T-helper 17 cell (primary cell): ENCODE results near the gene TMED5. TPM values are rescaled to one million over a fixed set of nuclear protein-coding genes. Genes with fewer than 3 reads are reported as not detected.

Experiments
- ATAC-seq: fragments of 150-1000 bp; cut with Tn5 transposase; 2 replicates; pipeline ENCODE4 v1.10.0; 2021; ENCODE audit warnings: mild to moderate bottlenecking, moderate library complexity
- DNase-seq, 3 donors: peaks; one replicate each; pipeline versions ENCODE4 v3.0.0 to v3.0.0-alpha.2; 2020 to 2021
- H3K9me3 ChIP-seq: one replicate; pipeline ENCODE4 v1.7.0; 2013; ENCODE audit warnings: low read length, mild to moderate bottlenecking; ENCODE audit not compliant: control insufficient read depth, poor library complexity, severe bottlenecking
- H3K27ac Mint-ChIP-seq: one replicate; pipeline ENCODE4 v1.8.0; 2022; ENCODE audit warnings: mild to moderate bottlenecking, moderate library complexity, mixed read lengths
- H3K27me3 Mint-ChIP-seq: one replicate; pipeline ENCODE4 v1.8.0; 2022; ENCODE audit warnings: mixed read lengths
- H3K36me3 Mint-ChIP-seq: one replicate; pipeline ENCODE4 v1.8.0; 2022; ENCODE audit warnings: low read depth, mixed read lengths
- H3K4me1 Mint-ChIP-seq: one replicate; pipeline ENCODE4 v1.8.0; 2022; ENCODE audit warnings: mild to moderate bottlenecking, mixed read lengths
- H3K4me3 Mint-ChIP-seq: one replicate; pipeline ENCODE4 v1.8.0; 2022; ENCODE audit warnings: mild to moderate bottlenecking, moderate library complexity, mixed read lengths
- total RNA-seq, 4 donors: library from RNA in 2 of 4; stranded (reverse) in 2 of 4; gene quantifications; one replicate each; pipeline ENCODE4 v1.2.3 and lab custom pipeline; 2022 to 2026

TMED5 gene
- total RNA-seq, 2 donors from 2014 or later, result 47.6 to 55.1 TPM

DNA sequence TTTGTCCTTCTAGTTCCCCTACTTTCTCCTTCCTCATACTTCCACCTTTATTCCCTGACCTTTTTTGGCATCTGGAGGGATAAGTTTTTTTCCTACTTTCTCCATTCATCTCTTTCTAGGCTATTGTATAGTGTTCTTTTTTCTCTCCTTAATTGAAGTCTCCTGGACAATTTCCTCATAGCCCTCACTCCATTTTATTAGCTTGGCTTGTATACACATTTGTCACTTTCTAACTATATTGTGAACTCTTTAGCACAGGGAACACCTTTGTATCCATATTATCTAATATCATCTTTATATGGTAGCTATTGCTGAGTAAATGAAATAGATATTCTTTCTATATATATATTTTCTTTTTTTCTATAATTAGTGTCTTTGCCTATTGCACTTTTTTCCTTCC lies 47.6 kb downstream of the TMED5 start:
- ATAC-seq (no peak), DNase-seq (no peak)
- no peaks in the 10 kb centered on the region for H3K4me1 Mint-ChIP-seq
- H3K27me3 Mint-ChIP-seq, result no peaks in the 10 kb centered on the region
- H3K4me3 Mint-ChIP-seq, result no peak overlapping the region
- H3K9me3 ChIP-seq, result no peaks in the 10 kb centered on the region
- H3K27ac Mint-ChIP-seq, result no peak overlapping the region
- peaks cover 3% of the 10 kb centered on the region for H3K36me3 Mint-ChIP-seq

DNA sequence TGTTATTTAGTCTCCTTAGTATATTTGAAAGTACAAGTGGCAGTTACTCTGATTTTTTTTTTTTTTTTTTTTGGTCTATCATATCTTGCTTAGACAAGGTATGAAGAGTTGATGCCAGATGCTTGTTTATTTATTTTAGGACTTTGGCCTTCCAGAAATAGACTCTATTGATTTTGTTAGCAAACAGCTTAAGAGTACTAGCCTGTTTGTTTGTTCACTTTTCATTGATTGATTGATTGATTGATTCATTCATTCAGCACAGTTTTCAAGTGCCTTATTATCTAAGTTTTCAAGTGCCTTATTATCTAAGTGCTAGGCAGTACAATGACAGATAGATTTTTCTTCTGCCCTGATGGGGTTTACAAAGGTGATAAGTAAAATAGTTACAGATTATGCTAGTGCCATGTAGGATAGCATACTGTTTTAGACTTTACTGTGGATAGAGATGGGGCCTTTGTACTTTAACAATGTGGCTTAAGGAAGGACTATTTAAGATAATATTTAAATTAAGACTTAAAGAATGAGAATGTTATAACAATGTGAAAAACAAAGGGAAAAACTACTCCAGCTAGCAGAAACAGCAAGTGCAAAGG lies 50.6 kb downstream of the TMED5 start:
- H3K9me3 ChIP-seq, result no peaks in the 10 kb centered on the region
- Mint-ChIP-seq H3K27ac (no peak overlapping the region), H3K4me1 (peaks cover under 1% of the 10 kb centered on the region), H3K27me3 (no peaks in the 10 kb centered on the region), H3K4me3 (no peak overlapping the region), H3K36me3 (no peaks in the 10 kb centered on the region)
- ATAC-seq, result no peak
- DNase-seq, result no peak

DNA sequence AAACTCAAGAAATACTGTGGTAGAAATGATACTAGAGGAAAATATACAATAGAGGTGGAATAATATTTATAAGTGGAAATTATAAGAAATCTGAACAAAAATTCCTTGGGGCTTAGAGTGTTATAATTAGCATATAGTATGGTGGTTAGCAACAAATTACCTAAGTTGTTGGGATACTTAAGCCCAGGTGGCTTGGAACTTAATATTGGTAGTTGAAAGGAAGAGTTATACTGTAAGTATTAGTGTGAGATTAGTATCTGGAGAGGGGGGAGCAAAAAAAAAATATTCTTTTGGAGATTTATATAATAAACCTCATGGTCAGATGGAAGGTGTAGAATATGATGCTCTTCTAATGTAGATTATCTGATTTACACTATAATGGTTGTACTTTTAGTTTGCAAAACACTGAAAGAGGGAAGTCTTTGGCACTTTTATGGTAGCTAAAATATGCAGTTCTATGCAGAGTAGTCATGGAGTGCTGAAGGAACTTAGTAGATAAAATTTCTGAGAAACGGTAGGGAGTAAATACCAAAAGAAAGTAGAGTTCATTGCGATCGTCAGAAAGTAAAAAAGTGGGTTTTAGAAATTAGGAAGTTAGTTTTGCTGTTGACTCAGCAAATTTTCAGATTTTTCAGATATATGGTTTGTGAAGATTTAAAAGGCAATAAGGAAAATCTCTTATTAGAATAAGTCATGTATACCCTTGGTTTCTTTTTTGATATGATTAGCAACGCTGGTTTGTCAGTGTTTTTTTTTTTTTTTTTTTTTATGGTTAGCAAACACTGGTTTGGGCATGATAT lies 55.5 kb downstream of the TMED5 start:
- H3K27me3 Mint-ChIP-seq, result no peaks in the 10 kb centered on the region
- H3K36me3 Mint-ChIP-seq, result peaks cover 3% of the 10 kb centered on the region
- DNase-seq (no peak), ATAC-seq (no peak)
- no peaks in the 10 kb centered on the region for H3K9me3 ChIP-seq
- H3K4me1 Mint-ChIP-seq, result peaks cover 5% of the 10 kb centered on the region
- H3K4me3 Mint-ChIP-seq, result no peak overlapping the region
- H3K27ac Mint-ChIP-seq, result peak overlapping the region; percentile 43

DNA sequence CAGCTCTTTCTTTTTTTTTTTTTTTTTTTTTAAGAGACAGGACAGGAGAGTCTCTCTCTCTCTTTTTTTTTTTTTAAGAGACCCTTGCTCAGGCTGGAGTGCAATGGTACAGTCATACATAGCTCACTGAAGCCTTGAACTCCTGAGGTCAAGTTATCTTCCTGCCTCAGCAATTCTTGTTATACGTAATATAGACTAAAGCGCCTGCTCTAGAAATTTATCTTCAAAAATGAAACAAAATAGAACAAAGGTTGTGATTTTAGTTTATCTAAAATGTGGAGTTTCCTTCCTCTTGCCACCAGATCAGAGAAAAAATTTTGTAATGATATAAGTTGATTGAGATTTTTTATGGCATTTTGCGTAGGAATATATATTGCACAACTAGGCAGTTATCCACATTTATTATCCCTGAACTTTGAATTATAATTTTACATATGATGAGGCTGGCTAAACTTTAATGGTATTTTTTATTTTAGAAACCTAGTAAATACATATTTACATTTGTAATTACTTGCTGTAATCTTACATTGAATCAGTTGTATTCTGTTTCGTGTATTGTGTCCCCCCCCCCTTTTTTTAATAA lies 56.9 kb downstream of the TMED5 start:
- H3K36me3 Mint-ChIP-seq, result peaks cover 3% of the 10 kb centered on the region
- no peak overlapping the region for H3K27ac Mint-ChIP-seq
- no peak overlapping the region for H3K4me3 Mint-ChIP-seq
- no peaks in the 10 kb centered on the region for H3K27me3 Mint-ChIP-seq
- ATAC-seq, result no peak
- H3K9me3 ChIP-seq, result no peaks in the 10 kb centered on the region
- DNase-seq, result no peak
- peaks cover 5% of the 10 kb centered on the region for H3K4me1 Mint-ChIP-seq

DNA sequence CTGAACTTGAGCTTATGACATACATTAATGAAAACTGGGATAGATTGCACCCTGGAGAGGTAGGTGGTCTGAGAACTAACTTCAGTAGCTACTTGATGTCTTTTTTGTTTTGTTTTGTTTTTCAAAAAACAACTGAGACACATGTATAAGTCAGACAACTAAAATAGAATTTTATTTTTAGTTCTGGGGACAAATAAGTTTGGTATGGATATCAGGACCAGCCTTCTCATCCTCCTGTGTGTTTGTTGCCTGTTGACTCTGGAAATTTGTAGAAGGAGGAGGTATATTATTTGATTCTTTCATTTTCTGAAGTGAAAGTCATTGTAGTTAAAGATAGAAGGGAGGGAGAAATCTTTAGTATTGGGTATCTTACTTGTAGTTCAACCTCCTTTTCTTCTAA lies 59.6 kb downstream of the TMED5 start:
- Mint-ChIP-seq H3K27ac (peak overlapping the region; percentile 24), H3K36me3 (peaks cover 3% of the 10 kb centered on the region), H3K27me3 (no peaks in the 10 kb centered on the region), H3K4me1 (peaks cover 5% of the 10 kb centered on the region), H3K4me3 (no peak overlapping the region)
- DNase-seq (no peak), ATAC-seq (no peak)
- H3K9me3 ChIP-seq, result no peaks in the 10 kb centered on the region

DNA sequence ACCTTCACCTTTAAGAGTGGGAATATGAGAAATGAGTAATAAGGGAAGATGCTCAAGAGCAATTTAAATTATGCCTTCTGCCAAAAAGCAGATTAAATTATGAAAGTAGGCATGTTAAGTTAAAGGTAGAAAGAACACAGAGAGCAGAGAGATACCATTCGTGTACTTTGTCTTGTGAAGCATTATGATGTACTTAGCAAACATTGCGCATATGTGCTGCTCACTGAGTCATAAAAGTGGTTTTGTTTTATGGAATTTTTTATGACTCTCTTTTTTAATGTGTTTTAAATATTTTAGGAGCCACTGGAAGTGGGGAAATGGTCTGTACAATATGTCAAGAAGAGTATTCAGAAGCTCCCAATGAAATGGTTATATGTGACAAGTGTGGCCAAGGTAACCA lies 65.8 kb downstream of the TMED5 start:
- no peak overlapping the region for H3K27ac Mint-ChIP-seq
- no peaks in the 10 kb centered on the region for H3K27me3 Mint-ChIP-seq
- H3K4me3 Mint-ChIP-seq, result no peak overlapping the region
- H3K36me3 Mint-ChIP-seq, result peaks cover 5% of the 10 kb centered on the region
- DNase-seq (no peak), ATAC-seq (no peak)
- no peaks in the 10 kb centered on the region for H3K9me3 ChIP-seq
- H3K4me1 Mint-ChIP-seq, result peaks cover 15% of the 10 kb centered on the region

DNA sequence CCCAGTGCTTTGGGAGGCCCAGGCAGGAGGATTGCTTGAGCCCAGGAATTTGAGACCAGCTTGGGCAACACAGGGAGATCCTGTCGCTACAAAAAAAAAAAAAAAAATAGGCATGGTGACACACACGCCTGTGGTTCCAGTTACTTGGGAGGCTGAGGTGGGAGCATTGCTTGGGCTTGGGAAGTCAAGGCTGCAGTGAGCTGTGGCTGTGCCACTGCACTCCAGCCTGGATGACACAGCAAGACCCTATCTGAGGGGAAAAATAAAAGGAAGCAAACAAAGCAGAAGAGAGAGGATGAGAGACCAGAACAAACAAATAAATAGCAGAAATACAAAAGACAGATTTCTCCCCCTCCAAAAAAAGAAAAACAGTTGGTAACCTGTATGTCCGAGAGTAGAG lies 67.1 kb downstream of the TMED5 start:
- Mint-ChIP-seq H3K4me1 (peaks cover 15% of the 10 kb centered on the region), H3K36me3 (peaks cover 5% of the 10 kb centered on the region), H3K4me3 (no peak overlapping the region), H3K27me3 (no peaks in the 10 kb centered on the region), H3K27ac (no peak overlapping the region)
- no peak for ATAC-seq
- H3K9me3 ChIP-seq, result no peaks in the 10 kb centered on the region
- no peak for DNase-seq

DNA sequence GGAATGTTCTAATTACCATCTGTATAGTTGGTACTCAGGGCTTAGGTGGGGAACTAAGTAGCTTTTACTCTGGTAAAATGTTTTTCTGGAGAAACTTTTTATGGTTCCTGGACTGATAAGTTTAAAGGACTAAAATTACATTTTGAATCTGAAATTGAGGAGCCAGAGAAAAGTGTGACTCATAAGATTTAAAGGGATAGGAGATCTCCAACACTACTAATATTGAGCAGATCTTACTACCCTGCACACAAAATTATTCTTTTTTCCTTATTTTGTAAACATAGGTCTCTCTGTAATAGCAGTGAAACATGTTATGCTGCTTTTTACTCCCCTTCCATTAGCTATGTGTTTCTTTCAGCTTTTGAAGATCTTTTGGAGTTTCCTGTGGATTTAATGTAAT lies 68.7 kb downstream of the TMED5 start:
- Mint-ChIP-seq H3K36me3 (peaks cover 7% of the 10 kb centered on the region), H3K27me3 (no peaks in the 10 kb centered on the region), H3K27ac (no peak overlapping the region), H3K4me3 (no peak overlapping the region), H3K4me1 (peaks cover 15% of the 10 kb centered on the region)
- DNase-seq (no peak), ATAC-seq (no peak)
- no peaks in the 10 kb centered on the region for H3K9me3 ChIP-seq

DNA sequence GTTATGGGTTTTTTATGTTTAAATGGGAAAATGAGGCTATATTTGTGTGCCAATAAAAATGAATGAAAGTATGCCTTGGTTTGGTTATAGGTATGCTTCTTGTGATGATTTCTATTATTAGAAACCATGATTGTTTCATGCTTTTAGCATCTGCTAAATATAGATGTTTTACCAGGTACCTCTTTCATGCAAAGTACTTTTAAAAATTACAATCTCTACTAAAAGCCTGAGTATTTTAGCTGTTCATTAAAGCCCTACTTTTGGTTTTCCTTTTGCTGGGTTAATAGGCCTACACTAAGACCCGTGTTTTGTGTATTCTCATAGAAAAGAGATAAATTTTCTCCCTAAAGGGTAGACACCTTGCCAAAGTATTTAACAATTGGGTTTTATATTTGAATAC lies 69.1 kb downstream of the TMED5 start:
- ATAC-seq (no peak), DNase-seq (no peak)
- Mint-ChIP-seq H3K27me3 (no peaks in the 10 kb centered on the region), H3K36me3 (peaks cover 8% of the 10 kb centered on the region), H3K4me3 (no peak overlapping the region), H3K4me1 (peaks cover 15% of the 10 kb centered on the region), H3K27ac (no peak overlapping the region)
- H3K9me3 ChIP-seq, result no peaks in the 10 kb centered on the region

DNA sequence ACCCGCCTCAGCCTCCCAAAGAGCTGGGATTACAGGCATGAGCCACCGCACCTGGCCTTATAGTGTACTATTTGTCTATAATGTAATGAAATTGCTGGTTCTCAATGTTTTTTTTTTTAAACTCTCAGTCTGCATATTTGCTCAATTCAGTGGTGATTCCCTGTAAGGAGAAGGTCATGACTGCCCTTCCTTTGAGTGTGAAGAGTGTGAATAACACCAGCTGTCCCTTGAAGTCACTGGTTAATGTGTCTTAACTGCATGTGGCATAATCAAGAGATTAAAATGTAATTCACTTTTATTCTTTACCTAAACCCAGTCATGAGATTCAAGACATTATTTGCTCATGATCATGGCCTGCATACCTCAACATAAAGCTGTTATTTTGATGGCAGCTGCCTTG lies 70.6 kb downstream of the TMED5 start:
- H3K4me3 Mint-ChIP-seq, result no peak overlapping the region
- no peaks in the 10 kb centered on the region for H3K9me3 ChIP-seq
- peak overlapping the region; percentile 75 for H3K27ac Mint-ChIP-seq
- no peak for DNase-seq
- peaks cover 8% of the 10 kb centered on the region for H3K36me3 Mint-ChIP-seq
- H3K4me1 Mint-ChIP-seq, result peaks cover 11% of the 10 kb centered on the region
- no peak for ATAC-seq
- no peaks in the 10 kb centered on the region for H3K27me3 Mint-ChIP-seq

DNA sequence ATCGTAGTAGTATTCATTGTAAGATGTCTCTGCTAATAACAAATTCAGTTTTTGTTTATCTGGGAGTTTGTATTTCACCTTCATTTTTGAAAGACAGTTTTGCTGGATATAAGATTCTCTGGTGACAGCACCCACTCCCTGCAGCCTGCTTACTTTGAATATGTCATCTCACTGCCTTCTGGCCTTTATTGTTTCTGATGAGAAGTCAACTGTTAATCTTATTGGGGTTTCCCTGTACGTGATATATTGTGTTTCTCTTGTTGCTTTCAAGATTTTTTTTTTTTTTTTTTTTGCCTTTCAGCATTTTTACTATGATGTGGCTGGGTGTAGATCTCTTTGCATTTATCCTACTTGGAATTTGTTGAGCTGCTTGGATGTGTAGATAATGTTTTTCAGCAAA lies 71.9 kb downstream of the TMED5 start:
- peaks cover 8% of the 10 kb centered on the region for H3K36me3 Mint-ChIP-seq

DNA sequence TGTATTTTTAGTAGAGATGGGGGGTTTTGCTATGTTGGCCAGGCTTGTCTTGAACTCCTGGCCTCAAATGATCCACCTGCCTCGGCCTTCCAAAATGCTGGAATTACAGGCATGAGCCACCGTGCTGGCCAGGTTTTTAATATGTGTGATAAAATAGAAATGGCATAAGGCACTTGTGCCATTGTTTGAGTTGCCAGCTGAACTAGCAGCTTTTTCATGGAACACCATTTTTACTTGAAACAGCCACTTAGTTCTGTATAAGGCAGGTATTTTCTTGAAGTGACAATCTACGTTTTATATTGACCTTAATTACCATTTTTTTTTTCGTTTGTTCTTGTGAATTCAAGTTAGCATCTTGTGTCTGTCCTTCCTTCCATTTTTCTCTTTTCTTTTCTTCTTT lies 72.8 kb downstream of the TMED5 start:
- DNase-seq (no peak), ATAC-seq (no peak)
- H3K4me3 Mint-ChIP-seq, result no peak overlapping the region
- peaks cover 6% of the 10 kb centered on the region for H3K36me3 Mint-ChIP-seq
- no peaks in the 10 kb centered on the region for H3K9me3 ChIP-seq
- H3K4me1 Mint-ChIP-seq, result peaks cover 13% of the 10 kb centered on the region
- no peaks in the 10 kb centered on the region for H3K27me3 Mint-ChIP-seq
- no peak overlapping the region for H3K27ac Mint-ChIP-seq

More for the DNA sequence above, 71.9 kb downstream of the TMED5 start:
- DNase-seq, result no peak
- no peak overlapping the region for H3K4me3 Mint-ChIP-seq
- no peaks in the 10 kb centered on the region for H3K9me3 ChIP-seq
- no peaks in the 10 kb centered on the region for H3K27me3 Mint-ChIP-seq
- H3K4me1 Mint-ChIP-seq, result peaks cover 11% of the 10 kb centered on the region
- no peak for ATAC-seq
- H3K27ac Mint-ChIP-seq, result no peak overlapping the region

DNA sequence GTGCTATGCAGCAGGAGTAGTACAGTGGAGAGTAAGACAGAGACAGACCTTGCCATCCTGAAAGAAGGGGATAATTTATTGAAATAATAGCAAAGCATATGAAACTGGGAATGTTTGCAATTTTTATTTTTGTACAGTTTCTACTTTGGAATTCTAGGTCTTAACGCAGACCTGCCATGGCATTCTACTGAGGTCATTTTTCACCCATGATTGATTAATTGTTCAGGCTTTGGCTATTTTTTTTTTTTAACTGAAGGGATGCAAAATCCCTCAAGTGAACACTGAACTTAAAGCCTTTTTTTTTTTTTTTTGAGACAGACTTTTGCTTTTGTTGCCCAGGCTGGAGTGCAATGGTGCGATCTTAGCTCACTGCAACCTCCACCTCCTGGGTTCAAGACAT lies 74.0 kb downstream of the TMED5 start:
- no peak for DNase-seq
- H3K4me1 Mint-ChIP-seq, result peaks cover 12% of the 10 kb centered on the region
- no peak overlapping the region for H3K4me3 Mint-ChIP-seq
- H3K36me3 Mint-ChIP-seq, result peaks cover 6% of the 10 kb centered on the region
- ATAC-seq, result no peak
- H3K9me3 ChIP-seq, result no peaks in the 10 kb centered on the region
- H3K27ac Mint-ChIP-seq, result no peak overlapping the region
- no peaks in the 10 kb centered on the region for H3K27me3 Mint-ChIP-seq

DNA sequence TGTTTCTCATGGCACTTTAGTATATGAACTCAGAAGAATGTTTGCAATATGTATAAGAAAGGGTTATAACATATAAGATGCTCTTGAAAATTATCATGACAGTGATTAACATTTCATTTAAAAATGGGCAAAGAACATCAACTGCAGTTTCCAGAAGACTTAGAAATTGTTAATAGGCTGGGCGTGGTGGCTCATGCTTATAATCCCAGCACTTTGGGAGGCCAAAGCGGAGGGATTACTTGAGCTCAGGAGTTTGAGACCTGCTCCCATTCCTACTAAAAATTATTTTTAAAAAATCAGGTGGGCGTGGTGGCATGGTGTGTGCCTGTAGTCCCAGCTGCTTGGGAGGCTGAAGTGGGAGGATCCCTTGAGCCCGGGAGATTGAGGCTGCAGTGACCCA lies 78.1 kb downstream of the TMED5 start:
- H3K36me3 Mint-ChIP-seq, result peaks cover 6% of the 10 kb centered on the region
- H3K27ac Mint-ChIP-seq, result peak overlapping the region; percentile 78
- no peak for DNase-seq
- peaks cover 28% of the 10 kb centered on the region for H3K4me1 Mint-ChIP-seq
- H3K27me3 Mint-ChIP-seq, result no peaks in the 10 kb centered on the region
- no peak for ATAC-seq
- H3K9me3 ChIP-seq, result no peaks in the 10 kb centered on the region
- no peak overlapping the region for H3K4me3 Mint-ChIP-seq
